GM19025 (cell line): ENCODE results near the gene TINCR.
"Not testable (repeated sequence)": the region's sequence is repeated elsewhere in the genome, so short reads cannot be mapped to it uniquely, and the experiment has no call there.

ENCODE experiments used
- ATAC-seq: cut with Tn5 transposase; IDR thresholded peaks from one replicate; pipeline ENCODE4 v1.9.1; 2021; ENCODE audit warnings: mild to moderate bottlenecking, low read depth, moderate library complexity; ENCODE audit not compliant: unreplicated experiment

Gene TINCR

DNA sequence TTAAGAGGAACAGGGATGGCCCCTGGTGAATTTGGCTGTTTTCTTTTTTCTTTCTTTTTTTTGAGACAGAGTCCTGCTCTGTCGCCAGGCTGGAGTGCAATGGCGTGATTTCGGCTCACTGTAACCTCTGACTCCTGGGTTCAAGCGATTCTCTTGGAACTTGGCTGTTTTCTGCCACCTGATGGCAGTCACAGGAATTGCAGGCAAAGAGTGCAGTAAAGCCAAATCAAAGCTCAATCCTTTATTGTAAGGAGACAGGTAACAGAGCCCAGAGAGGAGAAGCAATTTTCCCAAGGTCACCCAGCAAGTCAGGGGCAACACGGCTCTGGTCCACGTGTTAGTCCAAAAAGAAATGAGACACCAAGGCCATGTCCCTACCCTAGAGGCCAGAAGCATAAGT is 6.2 kb downstream of the TINCR start:
- ATAC-seq: no peak

DNA sequence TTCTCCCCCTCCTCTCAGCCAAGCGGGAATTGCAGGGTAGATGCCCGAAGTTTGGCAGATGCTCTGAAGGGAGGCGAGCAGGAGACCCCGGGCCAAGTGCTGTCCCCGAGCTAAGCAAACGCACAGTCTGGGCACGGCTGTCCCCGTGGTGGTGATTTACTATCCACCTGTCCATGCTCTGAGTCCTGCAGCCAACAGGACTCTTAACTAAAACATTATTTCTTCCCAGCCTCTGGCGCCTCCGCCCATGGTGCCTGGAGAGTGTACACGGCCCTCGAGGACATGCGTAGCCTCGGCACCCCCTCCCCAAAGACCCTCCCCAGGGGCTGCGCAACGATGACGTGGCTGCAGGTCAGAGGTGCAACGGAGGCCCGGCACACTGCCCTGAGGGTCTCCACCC is 7.6 kb downstream of the TINCR start:
- ATAC-seq: no peak

DNA sequence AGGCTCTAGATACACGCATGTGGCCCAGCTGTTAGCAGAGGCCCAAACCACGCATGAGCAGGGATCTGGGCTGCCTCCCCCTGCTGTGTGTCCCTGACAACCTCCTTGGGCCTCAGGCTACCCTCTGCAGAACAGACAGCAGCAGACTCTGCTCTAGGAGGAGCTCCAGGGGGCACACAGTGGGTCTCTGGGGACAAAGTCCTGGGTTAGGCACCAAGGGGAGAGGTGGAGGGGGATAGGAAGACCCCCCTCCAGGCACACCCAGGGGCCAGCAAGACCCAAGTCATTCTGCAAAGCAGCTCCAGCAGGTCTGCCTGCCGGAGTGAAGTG is 8.0 kb downstream of the TINCR start:
- no peak for ATAC-seq

- ATAC-seq: no peak
These were observed 9.6 kb downstream of the TINCR start for GRCh38 chr19:5558101-5558621.

- ATAC-seq: no peak
These were observed 10.1 kb downstream of the TINCR start for GRCh38 chr19:5557691-5558090.

DNA sequence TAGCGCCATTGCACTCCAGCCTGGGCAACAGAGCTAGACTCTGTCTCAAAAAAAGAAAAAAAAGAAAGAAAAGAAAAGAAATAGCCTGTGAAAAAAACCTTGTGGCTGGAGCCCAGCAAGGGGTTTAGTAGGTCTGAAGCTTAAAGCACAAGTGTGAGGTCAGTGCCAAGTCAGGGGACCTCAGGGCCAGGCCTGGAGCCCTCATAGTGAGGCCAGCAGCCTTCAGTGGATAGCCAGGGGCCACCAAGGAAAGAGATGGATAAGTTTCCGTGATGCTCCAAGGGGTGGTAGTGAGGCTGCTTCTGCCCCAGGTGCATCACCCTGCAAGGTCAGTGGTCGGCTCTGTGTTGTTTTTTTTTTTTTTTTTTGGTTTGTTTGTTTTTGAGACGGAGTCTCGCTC is 12.9 kb downstream of the TINCR start:
- ATAC-seq: no peak

DNA sequence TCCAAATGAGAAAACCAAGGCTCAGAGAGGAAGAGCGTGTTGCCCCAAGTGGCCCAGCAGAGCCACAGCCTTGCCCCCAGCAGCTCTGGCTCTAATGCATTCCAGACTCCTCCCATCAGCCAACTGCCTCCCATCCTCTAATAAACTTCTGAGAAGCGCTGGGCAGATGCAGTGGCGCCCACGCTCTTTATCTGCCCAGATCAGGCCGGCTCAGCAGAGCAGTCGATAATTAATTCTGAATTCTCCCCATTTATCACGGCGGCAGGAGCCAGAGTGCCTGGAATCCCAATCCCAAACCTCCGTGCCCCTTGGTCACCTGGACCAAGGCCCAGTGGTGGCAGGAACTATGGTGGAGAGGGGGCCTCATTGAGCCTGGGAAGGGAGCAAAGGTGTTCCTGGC is 13.9 kb downstream of the TINCR start:
- no peak for ATAC-seq

- no peak for ATAC-seq
These were observed 19.9 kb downstream of the TINCR start for GRCh38 chr19:5547881-5548280.

DNA sequence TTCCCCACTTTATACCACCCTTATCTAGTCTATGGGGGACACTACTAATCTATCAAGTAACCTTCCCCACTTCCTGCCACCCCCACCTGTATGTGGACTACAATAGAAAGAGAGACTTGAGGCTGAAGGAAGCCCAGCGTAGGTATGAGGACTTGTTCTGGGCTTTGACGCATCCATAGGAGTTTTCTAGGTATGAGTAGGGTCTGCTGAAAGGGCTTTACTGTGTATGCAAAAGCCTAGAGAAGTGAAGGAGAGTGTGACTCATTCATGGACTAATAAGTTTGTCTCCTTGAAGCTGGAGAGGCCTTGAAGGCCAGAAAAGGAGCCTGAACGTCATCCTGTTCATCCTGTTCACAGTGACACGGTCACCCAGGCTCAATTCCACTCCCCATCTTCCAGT is 21.8 kb downstream of the TINCR start:
- no peak for ATAC-seq

GRCh38 chr19:5545051-5545450 is 22.7 kb downstream of the TINCR start:
- ATAC-seq: no peak

- no peak for ATAC-seq
These were observed 25.1 kb downstream of the TINCR start for GRCh38 chr19:5542665-5543064.

GRCh38 chr19:5541456-5541855 is 26.3 kb downstream of the TINCR start:
- no peak for ATAC-seq

- no peak for ATAC-seq
These were observed 27.5 kb downstream of the TINCR start for GRCh38 chr19:5540208-5540607.

- ATAC-seq: no peak
These were observed 29.9 kb downstream of the TINCR start for GRCh38 chr19:5537870-5538269.

DNA sequence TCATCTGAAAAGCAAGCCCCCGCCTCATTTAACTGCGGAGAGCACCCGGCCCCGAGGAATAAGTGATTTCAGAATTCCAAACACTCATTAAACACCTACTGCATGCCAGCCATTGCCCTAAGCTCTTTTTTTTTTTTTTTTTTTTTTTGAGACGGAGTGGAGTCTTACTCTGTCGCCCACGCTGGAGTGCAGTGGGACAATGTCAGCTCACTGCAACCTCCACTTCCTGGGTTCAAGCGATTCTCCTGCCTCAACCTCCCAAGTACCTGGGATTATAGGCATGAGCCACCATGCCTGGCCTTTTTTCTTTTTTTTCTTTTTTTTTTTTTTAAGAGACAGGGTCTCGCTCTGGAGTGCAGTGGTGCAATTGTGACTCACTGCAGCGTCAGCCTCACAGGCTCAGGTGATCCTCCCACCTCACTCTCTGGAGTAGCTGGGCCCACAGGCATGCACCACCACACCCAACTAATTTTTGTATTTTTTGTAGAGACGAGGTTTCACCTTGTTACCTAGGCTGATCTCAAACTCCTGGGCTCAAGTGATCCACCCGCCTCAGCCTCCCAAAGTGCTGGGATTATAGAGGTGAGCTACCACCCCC is 30.7 kb downstream of the TINCR start:
- not testable (repeated sequence) for ATAC-seq

DNA sequence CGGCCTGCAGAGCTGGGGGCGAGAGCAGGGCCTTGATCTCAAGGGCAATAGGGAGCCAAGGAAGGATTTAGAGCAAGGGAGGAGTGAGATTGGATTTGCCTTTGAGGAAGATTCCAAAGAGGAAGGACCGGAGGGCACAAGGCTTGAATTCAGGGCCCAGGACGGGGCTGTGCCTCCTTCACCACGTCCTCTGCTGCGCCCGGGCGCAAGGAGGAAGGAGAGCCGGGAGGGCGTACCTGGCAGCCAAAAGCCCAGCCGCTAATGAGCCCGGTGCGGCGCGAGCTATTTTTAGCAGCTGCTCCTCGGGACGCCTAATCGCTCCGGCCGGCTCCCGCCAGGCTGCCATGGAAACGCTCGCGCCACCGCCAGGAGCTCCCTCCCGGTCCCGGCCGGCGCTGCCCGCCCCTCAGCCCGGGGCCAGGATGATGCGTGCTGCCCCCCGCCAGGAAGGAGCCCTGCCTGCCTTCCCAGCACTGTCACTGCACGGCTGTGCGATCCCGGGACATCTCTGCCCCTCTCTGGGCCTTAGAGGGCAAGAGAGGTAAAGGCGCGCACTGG is 31.3 kb downstream of the TINCR start:
- ATAC-seq: no peak

DNA sequence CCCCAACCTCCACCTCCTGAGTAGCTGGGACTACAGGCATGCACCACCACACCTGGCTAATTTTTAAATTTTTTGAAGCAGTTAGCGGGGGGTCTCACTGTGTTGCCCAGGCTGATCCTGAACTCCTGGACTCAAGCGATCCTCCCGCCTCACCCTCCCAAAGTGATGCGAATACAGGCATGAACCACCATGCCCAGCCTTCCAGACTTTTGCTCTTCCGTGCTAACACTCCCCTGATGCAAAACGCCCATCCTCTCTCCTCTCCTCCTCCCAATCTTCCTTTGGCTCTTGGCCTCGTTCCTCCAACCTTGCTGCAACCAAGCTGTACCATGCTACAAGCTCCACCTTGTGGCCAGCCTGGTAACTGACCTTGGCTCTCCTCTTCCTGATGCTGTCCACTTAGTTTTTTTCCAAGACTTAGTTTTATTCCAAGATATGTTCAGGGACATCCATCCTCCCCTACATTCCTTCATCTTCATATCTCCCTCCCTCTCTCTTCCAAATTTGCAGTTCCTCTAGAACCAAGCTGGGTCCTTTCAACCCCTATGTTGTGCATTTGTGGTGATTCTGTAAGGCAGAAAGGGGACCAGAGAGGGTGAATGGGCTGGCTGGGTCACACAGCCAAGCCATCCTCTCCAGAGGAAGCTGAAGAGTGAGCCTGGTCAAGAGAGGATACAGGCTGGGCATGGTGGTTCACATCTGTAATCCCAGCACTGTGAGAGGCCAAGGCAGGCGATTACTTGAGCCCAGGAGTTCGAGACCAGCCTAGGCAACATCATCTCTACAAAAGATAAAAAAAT is 32.8 kb downstream of the TINCR start:
- ATAC-seq: no peak

- no peak for ATAC-seq
These were observed 34.5 kb downstream of the TINCR start for GRCh38 chr19:5533257-5533656.

- ATAC-seq: no peak
These were observed 37.1 kb downstream of the TINCR start for GRCh38 chr19:5530701-5531100.

GRCh38 chr19:5526691-5527090 is 41.1 kb downstream of the TINCR start:
- ATAC-seq: no peak

GRCh38 chr19:5524081-5524480 is 43.7 kb downstream of the TINCR start:
- no peak for ATAC-seq

DNA sequence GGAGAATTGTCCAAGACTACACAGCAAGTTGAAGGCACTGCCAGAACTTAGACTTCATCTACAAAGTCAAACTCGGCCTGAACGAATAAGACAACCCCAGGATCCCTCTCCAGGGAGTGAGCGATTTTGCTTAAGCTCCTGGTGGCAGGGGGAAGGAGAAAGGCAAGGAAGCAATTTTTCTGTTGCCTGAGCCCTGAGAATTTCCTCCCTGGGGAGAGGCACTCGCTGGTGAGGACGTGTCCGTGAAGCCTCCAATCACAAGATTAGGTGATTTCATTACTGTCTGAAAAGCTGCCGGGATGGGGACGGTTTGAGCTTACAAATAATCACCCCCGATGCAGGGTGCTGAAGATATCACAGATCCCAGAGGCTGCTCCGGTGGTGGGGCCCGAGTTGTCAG is 45.6 kb downstream of the TINCR start:
- ATAC-seq: no peak
